Mesendoderm (in vitro differentiated cells): ENCODE results near the gene OR10T2. TPM values are rescaled to one million over a fixed set of nuclear protein-coding genes. Genes with fewer than 3 reads are reported as not detected.
"Not testable (repeated sequence)": the region's sequence is repeated elsewhere in the genome, so short reads cannot be mapped to it uniquely, and the experiment has no call there.

ENCODE experiments used
- DNase-seq: peaks from one replicate; pipeline ENCODE4 v3.0.0; 2013
- H2AK5ac ChIP-seq: 2 replicates; pipeline ENCODE4 v1.6.1; 2013; ENCODE audit warnings: low read length, inconsistent platforms
- H2BK120ac ChIP-seq: 2 replicates; pipeline ENCODE4 v1.6.1; 2013; ENCODE audit warnings: low read depth, mild to moderate bottlenecking, low read length, moderate library complexity, mixed read lengths
- H2BK15ac ChIP-seq: replicated peaks from 2 replicates; pipeline ENCODE4 v1.6.1; 2013; ENCODE audit warnings: low read depth, mild to moderate bottlenecking, moderate library complexity
- H2BK5ac ChIP-seq: 2 replicates; pipeline ENCODE4 v1.6.1; 2013; ENCODE audit warnings: low read length, inconsistent platforms
- H3K18ac ChIP-seq: 2 replicates; pipeline ENCODE4 v1.6.1; 2013; ENCODE audit warnings: mild to moderate bottlenecking, low read length, mixed read lengths
- H3K23ac ChIP-seq: one replicate; pipeline ENCODE4 v1.6.1; 2013; ENCODE audit warnings: low read length
- H3K27ac ChIP-seq: 2 replicates; pipeline ENCODE4 v1.5.1; 2013; ENCODE audit warnings: low read depth, mild to moderate bottlenecking, inconsistent platforms, low read length, moderate library complexity
- H3K27me3 ChIP-seq: 2 replicates; pipeline ENCODE4 v1.6.1; 2013; ENCODE audit warnings: low read length, control low read depth, mild to moderate bottlenecking, inconsistent platforms; ENCODE audit not compliant: insufficient read depth, poor library complexity
- H3K36me3 ChIP-seq: 2 replicates; pipeline ENCODE4 v1.6.1; 2013; ENCODE audit warnings: low read length, inconsistent platforms; ENCODE audit not compliant: control insufficient read depth, insufficient read depth
- H3K4ac ChIP-seq: one replicate; pipeline ENCODE4 v1.6.1; 2013; ENCODE audit warnings: low read depth, mild to moderate bottlenecking, low read length, moderate library complexity
- H3K4me1 ChIP-seq: 2 replicates; pipeline ENCODE4 v1.6.1; 2013; ENCODE audit warnings: low read depth, low read length, inconsistent platforms; ENCODE audit not compliant: control insufficient read depth
- H3K4me2 ChIP-seq: 2 replicates; pipeline ENCODE4 v1.6.1; 2013; ENCODE audit warnings: low read length
- H3K4me3 ChIP-seq: 2 replicates; pipeline ENCODE4 v1.5.1; 2013; ENCODE audit warnings: mild to moderate bottlenecking, low read length
- H3K56ac ChIP-seq: one replicate; pipeline ENCODE4 v1.6.1; 2013; ENCODE audit warnings: low read length
- H3K79me1 ChIP-seq: 2 replicates; pipeline ENCODE4 v1.6.1; 2013; ENCODE audit warnings: low read length, inconsistent platforms
- H3K79me2 ChIP-seq: 2 replicates; pipeline ENCODE4 v1.6.1; 2013; ENCODE audit warnings: mild to moderate bottlenecking, low read length; ENCODE audit not compliant: control insufficient read depth, insufficient read depth
- H3K9ac ChIP-seq: 2 replicates; pipeline ENCODE4 v1.6.1; 2013; ENCODE audit warnings: low read length, inconsistent platforms
- H4K5ac ChIP-seq: one replicate; pipeline ENCODE4 v1.6.1; 2013; ENCODE audit warnings: low read length
- H4K8ac ChIP-seq: one replicate; pipeline ENCODE4 v1.6.1; 2013; ENCODE audit warnings: low read depth, mild to moderate bottlenecking, control low read depth, low read length, moderate library complexity
- WGBS: extraction: QIAGEN DNeasy Blood & Tissue Kit; methylation state at CpG from one replicate; pipeline ENCODE4 v1.1.7; 2013; ENCODE audit warnings: low lambda C conversion rate, missing lambda C conversion rate; ENCODE audit not compliant: insufficient coverage; ENCODE audit errors: extremely low coverage; 5-methylcytosine and 5-hydroxymethylcytosine counted together
- polyA plus RNA-seq, 2 experiments: library from polyadenylated mRNA; stranded (reverse); fragments of 200-250 nt; gene quantifications; one replicate each; pipeline ENCODE4 v1.2.3, GENCODE V29; 2013

OR10T2 gene
- not detected for polyA plus RNA-seq (2013, experiment 1 of 2)
- not detected for polyA plus RNA-seq (2013, experiment 2 of 2)

GRCh38 chr1:158398818-158399514 is at the start of gene OR10T2:
Gene OR10T2 (minus strand): TSS chr1:158399466. CDS start chr1:158399466, 0 bp downstream.
- no peaks in the 10 kb centered on the region for H3K79me2 ChIP-seq

GRCh38 chr1:158445376-158445775 is 46.1 kb upstream of the OR10T2 start:
- no peak for DNase-seq
- Histone ChIP-seq H3K79me1 (no peaks in the 10 kb centered on the region), H3K36me3 (no peaks in the 10 kb centered on the region), H2BK5ac (no peak overlapping the region), H3K23ac (no peak overlapping the region), H2AK5ac (no peak overlapping the region), H3K56ac (no peak overlapping the region), H4K8ac (no peak overlapping the region), H3K27me3 (no peaks in the 10 kb centered on the region), H2BK120ac (no peak overlapping the region), H3K27ac (no peak overlapping the region), H3K4me3 (no peak overlapping the region), H3K9ac (no peak overlapping the region), H3K4me1 (no peaks in the 10 kb centered on the region), H3K4ac (no peak overlapping the region), H3K4me2 (no peak overlapping the region), H3K79me2 (no peaks in the 10 kb centered on the region), H3K18ac (no peak overlapping the region), H2BK15ac (no peak overlapping the region), H4K5ac (no peak overlapping the region)
- WGBS: no CpG with 5 or more reads among the region's 4 CpGs

More at GRCh38 chr1:158398818-158399514, at the start of gene OR10T2:
- Histone ChIP-seq H3K4me2 (no peak within 1 kb of the TSS), H3K4me1 (no peaks in the 10 kb centered on the region), H3K9ac (no peak within 1 kb of the TSS), H2AK5ac (no peak within 1 kb of the TSS), H4K8ac (no peak within 1 kb of the TSS), H2BK120ac (no peak within 1 kb of the TSS), H4K5ac (no peak within 1 kb of the TSS), H3K4me3 (no peak within 1 kb of the TSS), H3K79me1 (no peaks in the 10 kb centered on the region), H2BK15ac (no peak within 1 kb of the TSS), H3K27me3 (no peaks in the 10 kb centered on the region), H3K23ac (no peak within 1 kb of the TSS), H3K4ac (no peak within 1 kb of the TSS), H3K56ac (no peak within 1 kb of the TSS), H2BK5ac (no peak within 1 kb of the TSS), H3K36me3 (no peaks in the 10 kb centered on the region), H3K18ac (no peak within 1 kb of the TSS), H3K27ac (no peak within 1 kb of the TSS)
- WGBS: no CpG with 5 or more reads among the region's 5 CpGs
- DNase-seq: no peak

- Histone ChIP-seq H3K79me1 (no peaks in the 10 kb centered on the region), H3K4ac (no peak overlapping the region), H2BK15ac (no peak overlapping the region), H3K27me3 (no peaks in the 10 kb centered on the region), H2AK5ac (no peak overlapping the region), H3K79me2 (no peaks in the 10 kb centered on the region), H2BK120ac (no peak overlapping the region), H3K9ac (no peak overlapping the region), H2BK5ac (no peak overlapping the region), H3K23ac (no peak overlapping the region), H3K27ac (no peak overlapping the region), H3K4me2 (no peak overlapping the region), H4K8ac (no peak overlapping the region), H3K36me3 (no peaks in the 10 kb centered on the region), H4K5ac (no peak overlapping the region), H3K4me1 (no peaks in the 10 kb centered on the region), H3K18ac (no peak overlapping the region), H3K56ac (no peak overlapping the region), H3K4me3 (no peak overlapping the region)
- WGBS: no CpG with 5 or more reads among the region's 3 CpGs
- no peak for DNase-seq
Observed at GRCh38 chr1:158434741-158435140, 35.5 kb upstream of the OR10T2 start.

GRCh38 chr1:158430163-158430562 is 30.9 kb upstream of the OR10T2 start:
- not testable (repeated sequence) for H2BK15ac ChIP-seq, H4K5ac ChIP-seq, H2BK120ac ChIP-seq, H3K27ac ChIP-seq, H3K4ac ChIP-seq, H3K4me3 ChIP-seq, H2BK5ac ChIP-seq, H3K9ac ChIP-seq, H3K56ac ChIP-seq, H3K36me3 ChIP-seq, H4K8ac ChIP-seq, H3K79me2 ChIP-seq, H3K4me2 ChIP-seq, DNase-seq, H3K18ac ChIP-seq, H3K23ac ChIP-seq, H2AK5ac ChIP-seq, H3K27me3 ChIP-seq, H3K4me1 ChIP-seq, H3K79me1 ChIP-seq
- WGBS: no CpG with 5 or more reads among the region's 3 CpGs

GRCh38 chr1:158426137-158426536 is 26.9 kb upstream of the OR10T2 start, which contains the start of gene OR10K2:
Gene OR10K2 (minus strand): TSS chr1:158426237. CDS start chr1:158420866, 5,371 bp downstream.
- no peak within 1 kb of the TSS for H2AK5ac ChIP-seq
- no peak for DNase-seq
- no peak within 1 kb of the TSS for H3K18ac ChIP-seq
- no peak within 1 kb of the TSS for H2BK120ac ChIP-seq
- no peaks in the 10 kb centered on the region for H3K27me3 ChIP-seq
- H3K23ac ChIP-seq: no peak within 1 kb of the TSS
- no CpG with 5 or more reads among the region's 1 CpG for whole genome bisulfite sequencing
- H3K9ac ChIP-seq: no peak within 1 kb of the TSS
- no peak within 1 kb of the TSS for H3K56ac ChIP-seq
- no peaks in the 10 kb centered on the region for H3K79me1 ChIP-seq
- H4K5ac ChIP-seq: no peak within 1 kb of the TSS
- H3K4me1 ChIP-seq: no peaks in the 10 kb centered on the region
- no peak within 1 kb of the TSS for H3K4me2 ChIP-seq
- no peak within 1 kb of the TSS for H2BK5ac ChIP-seq
- H3K27ac ChIP-seq: no peak within 1 kb of the TSS
- no peak within 1 kb of the TSS for H3K4ac ChIP-seq
- H3K79me2 ChIP-seq: no peaks in the 10 kb centered on the region
- no peaks in the 10 kb centered on the region for H3K36me3 ChIP-seq
- no peak within 1 kb of the TSS for H2BK15ac ChIP-seq
- no peak within 1 kb of the TSS for H3K4me3 ChIP-seq
- no peak within 1 kb of the TSS for H4K8ac ChIP-seq

GRCh38 chr1:158425027-158425426 is 25.8 kb upstream of the OR10T2 start:
- H3K79me2 ChIP-seq: no peaks in the 10 kb centered on the region
- H2BK15ac ChIP-seq: no peak overlapping the region
- H4K5ac ChIP-seq: no peak overlapping the region
- H3K79me1 ChIP-seq: no peaks in the 10 kb centered on the region
- H3K4me1 ChIP-seq: no peaks in the 10 kb centered on the region
- no peak overlapping the region for H3K9ac ChIP-seq
- H3K23ac ChIP-seq: no peak overlapping the region
- no peak overlapping the region for H3K18ac ChIP-seq
- DNase-seq: no peak
- H2BK5ac ChIP-seq: no peak overlapping the region
- no peak overlapping the region for H3K4me2 ChIP-seq
- H3K36me3 ChIP-seq: no peaks in the 10 kb centered on the region
- no peak overlapping the region for H2BK120ac ChIP-seq
- H2AK5ac ChIP-seq: no peak overlapping the region
- H3K27me3 ChIP-seq: no peaks in the 10 kb centered on the region
- no peak overlapping the region for H4K8ac ChIP-seq
- no peak overlapping the region for H3K56ac ChIP-seq
- H3K4ac ChIP-seq: no peak overlapping the region
- no peak overlapping the region for H3K27ac ChIP-seq
- H3K4me3 ChIP-seq: no peak overlapping the region
